ENCODE data around the gene LSAMP. TPM values are rescaled to one million over a fixed set of nuclear protein-coding genes. Genes with fewer than 3 reads are reported as not detected.
A peak's percentile ranks its signal among the peaks of the same experiment; 100 is the strongest.

LSAMP gene
- total and polyA plus RNA-seq, 2 of the 13 experiments (the other 11 are each of a cell fraction or from before 2014, with no cell fraction given): not detected

- TF ChIP-seq HBP1 (CRISPR knock-in tag; IDR thresholded peaks at IDR 0.05; ENCODE audit: low read depth) (no peak), CCDC6 (CRISPR knock-in tag; IDR thresholded peaks at IDR 0.05) (no peak), CENPX (CRISPR knock-in tag; IDR thresholded peaks at IDR 0.05) (no peak), ZNF768 (CRISPR knock-in tag; IDR thresholded peaks at IDR 0.05) (no peak), MXD3 (CRISPR knock-in tag; IDR thresholded peaks at IDR 0.05) (no peak), NR2F6 (IDR thresholded peaks at IDR 0.05) (no peak), NR2F6 (CRISPR knock-in tag; IDR thresholded peaks at IDR 0.05) (peak; percentile 36; the same call in 1 of the 2 replicates), MZF1 (CRISPR knock-in tag; IDR thresholded peaks at IDR 0.05; ENCODE audit: borderline replicate concordance) (no peak), TMF1 (CRISPR knock-in tag; IDR thresholded peaks at IDR 0.05; ENCODE audit: low read depth) (no peak), PCBP2 (optimal IDR thresholded peaks at IDR 0.05; ENCODE audit: low read depth, low read length, poor library complexity, severe bottlenecking) (no peak), ZMYM3 (CRISPR knock-in tag; IDR thresholded peaks at IDR 0.05) (peak; percentile 31; the same call in 1 of the 2 replicates), KDM6A (CRISPR knock-in tag; IDR thresholded peaks at IDR 0.05; ENCODE audit: low read depth) (peak; percentile 82), REPIN1 (CRISPR knock-in tag; IDR thresholded peaks at IDR 0.05; ENCODE audit: borderline replicate concordance, low read depth) (no peak)
- TF ChIP-seq, protein P1, sequence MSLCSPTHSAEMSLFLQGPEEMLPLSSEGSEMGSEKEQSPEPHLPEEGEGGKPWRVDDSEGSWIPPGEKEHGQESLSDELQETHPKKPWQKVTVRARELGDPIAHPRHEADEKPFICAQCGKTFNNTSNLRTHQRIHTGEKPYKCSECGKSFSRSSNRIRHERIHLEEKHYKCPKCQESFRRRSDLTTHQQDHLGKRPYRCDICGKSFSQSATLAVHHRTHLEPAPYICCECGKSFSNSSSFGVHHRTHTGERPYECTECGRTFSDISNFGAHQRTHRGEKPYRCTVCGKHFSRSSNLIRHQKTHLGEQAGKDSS (CRISPR knock-in tag; IDR thresholded peaks at IDR 0.05; ENCODE audit: borderline replicate concordance, low read depth): no peak
- TF ChIP-seq, protein P2, sequence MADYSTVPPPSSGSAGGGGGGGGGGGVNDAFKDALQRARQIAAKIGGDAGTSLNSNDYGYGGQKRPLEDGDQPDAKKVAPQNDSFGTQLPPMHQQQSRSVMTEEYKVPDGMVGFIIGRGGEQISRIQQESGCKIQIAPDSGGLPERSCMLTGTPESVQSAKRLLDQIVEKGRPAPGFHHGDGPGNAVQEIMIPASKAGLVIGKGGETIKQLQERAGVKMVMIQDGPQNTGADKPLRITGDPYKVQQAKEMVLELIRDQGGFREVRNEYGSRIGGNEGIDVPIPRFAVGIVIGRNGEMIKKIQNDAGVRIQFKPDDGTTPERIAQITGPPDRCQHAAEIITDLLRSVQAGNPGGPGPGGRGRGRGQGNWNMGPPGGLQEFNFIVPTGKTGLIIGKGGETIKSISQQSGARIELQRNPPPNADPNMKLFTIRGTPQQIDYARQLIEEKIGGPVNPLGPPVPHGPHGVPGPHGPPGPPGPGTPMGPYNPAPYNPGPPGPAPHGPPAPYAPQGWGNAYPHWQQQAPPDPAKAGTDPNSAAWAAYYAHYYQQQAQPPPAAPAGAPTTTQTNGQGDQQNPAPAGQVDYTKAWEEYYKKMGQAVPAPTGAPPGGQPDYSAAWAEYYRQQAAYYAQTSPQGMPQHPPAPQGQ (CRISPR knock-in tag; IDR thresholded peaks at IDR 0.05; ENCODE audit: borderline replicate concordance): no peak
- TF ChIP-seq, protein P3, sequence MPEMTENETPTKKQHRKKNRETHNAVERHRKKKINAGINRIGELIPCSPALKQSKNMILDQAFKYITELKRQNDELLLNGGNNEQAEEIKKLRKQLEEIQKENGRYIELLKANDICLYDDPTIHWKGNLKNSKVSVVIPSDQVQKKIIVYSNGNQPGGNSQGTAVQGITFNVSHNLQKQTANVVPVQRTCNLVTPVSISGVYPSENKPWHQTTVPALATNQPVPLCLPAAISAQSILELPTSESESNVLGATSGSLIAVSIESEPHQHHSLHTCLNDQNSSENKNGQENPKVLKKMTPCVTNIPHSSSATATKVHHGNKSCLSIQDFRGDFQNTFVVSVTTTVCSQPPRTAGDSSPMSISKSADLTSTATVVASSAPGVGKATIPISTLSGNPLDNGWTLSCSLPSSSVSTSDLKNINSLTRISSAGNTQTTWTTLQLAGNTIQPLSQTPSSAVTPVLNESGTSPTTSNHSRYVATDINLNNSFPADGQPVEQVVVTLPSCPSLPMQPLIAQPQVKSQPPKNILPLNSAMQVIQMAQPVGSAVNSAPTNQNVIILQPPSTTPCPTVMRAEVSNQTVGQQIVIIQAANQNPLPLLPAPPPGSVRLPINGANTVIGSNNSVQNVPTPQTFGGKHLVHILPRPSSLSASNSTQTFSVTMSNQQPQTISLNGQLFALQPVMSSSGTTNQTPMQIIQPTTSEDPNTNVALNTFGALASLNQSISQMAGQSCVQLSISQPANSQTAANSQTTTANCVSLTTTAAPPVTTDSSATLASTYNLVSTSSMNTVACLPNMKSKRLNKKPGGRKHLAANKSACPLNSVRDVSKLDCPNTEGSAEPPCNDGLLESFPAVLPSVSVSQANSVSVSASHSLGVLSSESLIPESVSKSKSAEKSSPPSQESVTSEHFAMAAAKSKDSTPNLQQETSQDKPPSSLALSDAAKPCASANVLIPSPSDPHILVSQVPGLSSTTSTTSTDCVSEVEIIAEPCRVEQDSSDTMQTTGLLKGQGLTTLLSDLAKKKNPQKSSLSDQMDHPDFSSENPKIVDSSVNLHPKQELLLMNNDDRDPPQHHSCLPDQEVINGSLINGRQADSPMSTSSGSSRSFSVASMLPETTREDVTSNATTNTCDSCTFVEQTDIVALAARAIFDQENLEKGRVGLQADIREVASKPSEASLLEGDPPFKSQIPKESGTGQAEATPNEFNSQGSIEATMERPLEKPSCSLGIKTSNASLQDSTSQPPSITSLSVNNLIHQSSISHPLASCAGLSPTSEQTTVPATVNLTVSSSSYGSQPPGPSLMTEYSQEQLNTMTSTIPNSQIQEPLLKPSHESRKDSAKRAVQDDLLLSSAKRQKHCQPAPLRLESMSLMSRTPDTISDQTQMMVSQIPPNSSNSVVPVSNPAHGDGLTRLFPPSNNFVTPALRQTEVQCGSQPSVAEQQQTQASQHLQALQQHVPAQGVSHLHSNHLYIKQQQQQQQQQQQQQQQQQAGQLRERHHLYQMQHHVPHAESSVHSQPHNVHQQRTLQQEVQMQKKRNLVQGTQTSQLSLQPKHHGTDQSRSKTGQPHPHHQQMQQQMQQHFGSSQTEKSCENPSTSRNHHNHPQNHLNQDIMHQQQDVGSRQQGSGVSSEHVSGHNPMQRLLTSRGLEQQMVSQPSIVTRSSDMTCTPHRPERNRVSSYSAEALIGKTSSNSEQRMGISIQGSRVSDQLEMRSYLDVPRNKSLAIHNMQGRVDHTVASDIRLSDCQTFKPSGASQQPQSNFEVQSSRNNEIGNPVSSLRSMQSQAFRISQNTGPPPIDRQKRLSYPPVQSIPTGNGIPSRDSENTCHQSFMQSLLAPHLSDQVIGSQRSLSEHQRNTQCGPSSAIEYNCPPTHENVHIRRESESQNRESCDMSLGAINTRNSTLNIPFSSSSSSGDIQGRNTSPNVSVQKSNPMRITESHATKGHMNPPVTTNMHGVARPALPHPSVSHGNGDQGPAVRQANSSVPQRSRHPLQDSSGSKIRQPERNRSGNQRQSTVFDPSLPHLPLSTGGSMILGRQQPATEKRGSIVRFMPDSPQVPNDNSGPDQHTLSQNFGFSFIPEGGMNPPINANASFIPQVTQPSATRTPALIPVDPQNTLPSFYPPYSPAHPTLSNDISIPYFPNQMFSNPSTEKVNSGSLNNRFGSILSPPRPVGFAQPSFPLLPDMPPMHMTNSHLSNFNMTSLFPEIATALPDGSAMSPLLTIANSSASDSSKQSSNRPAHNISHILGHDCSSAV (CRISPR knock-in tag; IDR thresholded peaks at IDR 0.05; ENCODE audit: borderline replicate concordance): no peak
- TF ChIP-seq, protein P4, sequence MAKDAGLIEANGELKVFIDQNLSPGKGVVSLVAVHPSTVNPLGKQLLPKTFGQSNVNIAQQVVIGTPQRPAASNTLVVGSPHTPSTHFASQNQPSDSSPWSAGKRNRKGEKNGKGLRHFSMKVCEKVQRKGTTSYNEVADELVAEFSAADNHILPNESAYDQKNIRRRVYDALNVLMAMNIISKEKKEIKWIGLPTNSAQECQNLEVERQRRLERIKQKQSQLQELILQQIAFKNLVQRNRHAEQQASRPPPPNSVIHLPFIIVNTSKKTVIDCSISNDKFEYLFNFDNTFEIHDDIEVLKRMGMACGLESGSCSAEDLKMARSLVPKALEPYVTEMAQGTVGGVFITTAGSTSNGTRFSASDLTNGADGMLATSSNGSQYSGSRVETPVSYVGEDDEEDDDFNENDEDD (CRISPR knock-in tag; IDR thresholded peaks at IDR 0.05; ENCODE audit: borderline replicate concordance): no peak
Observed at GRCh38 chr3:115843206-115843605, 602.1 kb downstream of the LSAMP start (continued).

Measured in HepG2 (cell line).